HG03159 (cell line): ENCODE results near the gene COL4A4.
"Not testable (repeated sequence)": the region's sequence is repeated elsewhere in the genome, so short reads cannot be mapped to it uniquely, and the experiment has no call there.

Experiments
- ATAC-seq: cut with Tn5 transposase; IDR thresholded peaks from one replicate; pipeline ENCODE4 v1.9.1; 2021; ENCODE audit warnings: mild to moderate bottlenecking, moderate library complexity; ENCODE audit not compliant: unreplicated experiment

COL4A4 gene

GRCh38 chr2:227117852-227118251 is 46.2 kb downstream of the COL4A4 start:
- no peak for ATAC-seq

GRCh38 chr2:227117027-227117426 is 47.0 kb downstream of the COL4A4 start:
- ATAC-seq, result no peak

DNA sequence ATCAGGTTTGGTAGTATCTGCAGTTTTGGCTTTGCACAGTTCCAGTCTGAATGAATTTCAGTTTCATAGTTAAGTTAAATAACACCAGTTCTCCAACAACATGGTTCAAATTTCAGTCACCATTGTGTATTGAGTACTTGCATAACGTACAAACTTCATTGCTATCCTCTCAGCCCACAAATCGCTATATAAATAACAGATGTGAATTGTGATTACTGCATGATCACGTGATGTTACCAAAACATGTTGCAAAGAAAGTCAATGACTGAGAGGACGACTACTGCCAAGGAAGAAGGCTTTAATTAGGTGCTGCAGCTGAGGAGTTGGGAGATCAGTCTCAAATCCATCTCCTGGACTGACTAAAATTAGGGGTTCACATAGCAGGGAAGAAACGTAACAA is 48.2 kb downstream of the COL4A4 start:
- no peak for ATAC-seq

DNA sequence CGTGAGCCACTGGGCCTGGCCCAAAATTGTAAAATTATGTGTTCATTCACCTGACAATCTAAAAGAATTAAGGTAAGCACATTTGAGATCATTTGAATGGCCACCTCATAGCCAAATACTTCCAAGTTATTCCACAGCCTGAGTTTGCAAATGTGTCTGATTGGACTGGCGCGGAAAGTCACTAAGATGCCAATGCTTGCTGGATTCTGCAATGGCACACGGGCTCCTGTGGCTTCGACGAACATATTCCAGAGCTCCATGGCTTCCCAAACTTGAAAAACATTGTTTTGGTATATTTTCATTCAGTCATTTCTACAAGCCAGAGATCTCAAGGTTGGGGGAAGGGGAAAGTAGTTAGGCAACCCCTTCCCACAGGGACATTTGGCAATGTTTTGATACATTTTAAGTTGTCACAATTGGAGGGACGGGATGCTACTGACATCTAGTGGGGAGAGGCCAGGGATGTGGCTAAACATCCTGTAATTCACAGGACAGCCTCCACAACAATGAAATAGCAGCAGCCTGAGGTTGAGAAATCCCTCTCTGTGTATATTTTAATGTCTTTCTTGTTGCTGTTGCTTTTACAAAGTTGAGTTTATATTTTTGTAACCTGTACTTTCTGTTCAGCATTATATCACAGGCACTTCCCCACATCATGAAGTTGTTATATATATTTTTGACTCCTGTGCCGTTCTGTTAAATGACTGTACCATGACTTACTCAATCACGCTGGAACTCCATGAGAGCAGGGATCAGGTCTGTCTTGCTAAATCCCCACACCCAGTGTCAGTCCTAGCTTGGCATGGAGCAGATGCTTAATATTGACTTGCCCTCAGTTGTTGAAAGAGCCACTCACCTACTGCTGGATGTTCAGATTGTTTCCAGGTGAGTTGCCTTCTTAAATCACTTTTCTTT is 56.9 kb downstream of the COL4A4 start:
- ATAC-seq, result peak; percentile 83

GRCh38 chr2:227103583-227103982 is 60.4 kb downstream of the COL4A4 start:
- ATAC-seq, result no peak

GRCh38 chr2:227099340-227099739 is 64.7 kb downstream of the COL4A4 start:
- no peak for ATAC-seq

GRCh38 chr2:227098162-227098515 is 65.9 kb downstream of the COL4A4 start:
- ATAC-seq, result no peak

DNA sequence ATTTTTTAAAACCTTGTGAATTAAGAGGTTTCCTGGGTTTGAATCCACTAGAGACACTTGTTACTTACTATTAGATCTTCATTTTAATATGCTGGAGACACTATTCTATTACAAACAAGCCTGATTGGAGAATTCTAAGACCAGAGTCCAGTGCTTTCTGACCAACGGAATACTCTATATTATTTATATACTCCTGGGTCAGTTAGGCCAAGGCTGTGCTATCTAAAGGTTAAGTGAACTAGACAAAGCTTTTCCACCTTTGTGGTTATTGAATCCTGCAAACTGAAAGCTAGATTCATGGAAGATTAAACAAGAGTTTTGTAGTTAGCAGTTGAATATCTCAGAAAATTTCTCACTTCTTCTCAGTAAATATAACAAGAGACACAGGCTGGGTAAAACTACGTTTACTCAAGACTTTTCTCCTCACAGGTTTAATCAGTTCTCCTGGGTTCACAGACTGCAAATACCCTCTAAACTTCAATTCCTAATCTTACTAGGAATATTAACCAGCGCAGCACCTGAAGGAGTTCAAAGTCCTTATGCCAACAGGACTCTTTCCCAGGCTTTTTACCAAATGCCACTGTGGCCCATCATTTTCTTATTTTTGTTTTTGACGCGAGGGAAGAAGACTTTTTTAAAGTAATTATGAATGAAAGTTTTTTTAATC is 66.4 kb downstream of the COL4A4 start:
- no peak for ATAC-seq

DNA sequence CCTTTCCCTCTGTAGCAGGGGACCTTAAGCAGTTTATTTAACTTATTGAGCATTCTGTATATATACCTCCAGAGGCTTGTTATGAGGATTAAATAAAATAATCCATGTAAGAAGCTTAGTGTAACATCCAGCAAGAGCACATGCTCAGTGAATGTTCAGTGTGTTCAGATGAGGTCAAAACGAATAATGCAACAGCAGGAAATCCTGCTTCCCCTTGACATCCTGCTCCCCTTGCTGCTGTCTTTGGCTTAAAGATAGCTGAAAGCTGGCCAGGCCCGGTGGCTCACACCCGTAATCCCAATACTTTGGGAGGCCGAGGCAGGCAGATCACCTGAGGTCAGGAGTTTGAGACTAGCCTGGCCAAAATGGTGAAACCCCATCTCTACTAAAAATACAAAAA is 68.7 kb downstream of the COL4A4 start:
- ATAC-seq, result no peak

DNA sequence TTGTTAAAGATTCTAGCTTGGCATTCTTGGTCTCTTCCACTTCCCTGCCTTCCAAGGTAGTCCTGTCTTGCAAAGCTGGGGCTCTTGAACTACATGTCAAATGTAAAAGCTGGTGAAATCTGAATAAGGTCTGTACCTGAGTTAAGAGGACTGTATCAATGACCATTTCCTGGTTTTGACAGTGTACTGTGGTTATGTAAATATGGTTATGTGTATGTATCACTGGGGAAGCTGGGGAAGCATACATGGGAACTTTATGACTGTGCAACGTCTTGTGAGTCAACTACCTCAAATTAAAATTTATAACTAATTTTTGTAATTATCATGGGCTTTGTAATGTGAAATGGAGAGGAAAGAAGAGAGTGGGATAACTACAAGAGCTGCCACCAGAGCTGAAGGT is 81.7 kb downstream of the COL4A4 start:
- ATAC-seq, result peak; percentile 97

DNA sequence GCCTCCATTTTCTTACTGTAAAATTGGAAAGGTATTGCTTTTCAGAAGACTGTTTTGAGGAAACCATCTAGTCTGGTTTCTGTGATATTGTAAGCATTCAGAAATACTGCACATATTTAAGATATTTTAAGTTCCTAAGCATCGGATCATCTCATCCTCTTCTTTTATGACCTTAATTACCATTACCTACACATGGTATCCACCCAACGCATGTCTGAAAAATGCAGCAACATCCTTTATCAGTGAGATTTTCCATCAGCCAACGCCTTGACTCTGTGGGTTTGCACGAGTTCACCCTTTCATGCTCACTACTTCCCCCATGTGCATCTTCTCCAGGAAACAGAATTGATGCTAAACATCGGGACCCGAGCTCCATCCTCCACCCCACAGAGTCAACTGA is 84.3 kb downstream of the COL4A4 start:
- ATAC-seq, result no peak

DNA sequence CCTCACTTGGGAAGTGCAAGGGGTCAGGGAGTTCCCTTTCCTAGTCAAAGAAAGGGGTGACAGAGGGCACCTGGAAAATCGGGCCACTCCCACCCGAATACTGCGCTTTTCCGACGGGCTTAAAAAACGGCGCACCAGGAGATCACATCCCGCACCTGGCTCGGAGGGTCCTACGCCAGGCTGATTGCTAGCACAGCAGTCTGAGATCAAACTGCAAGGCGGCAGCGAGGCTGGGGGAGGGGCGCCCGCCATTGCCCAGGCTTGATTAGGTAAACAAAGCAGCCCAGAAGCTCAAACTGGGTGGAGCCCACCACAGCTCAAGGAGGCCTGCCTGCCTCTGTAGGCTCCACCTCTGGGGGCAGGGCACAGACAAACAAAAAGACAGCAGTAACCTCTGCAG is 98.9 kb downstream of the COL4A4 start:
- ATAC-seq, result not testable (repeated sequence)

DNA sequence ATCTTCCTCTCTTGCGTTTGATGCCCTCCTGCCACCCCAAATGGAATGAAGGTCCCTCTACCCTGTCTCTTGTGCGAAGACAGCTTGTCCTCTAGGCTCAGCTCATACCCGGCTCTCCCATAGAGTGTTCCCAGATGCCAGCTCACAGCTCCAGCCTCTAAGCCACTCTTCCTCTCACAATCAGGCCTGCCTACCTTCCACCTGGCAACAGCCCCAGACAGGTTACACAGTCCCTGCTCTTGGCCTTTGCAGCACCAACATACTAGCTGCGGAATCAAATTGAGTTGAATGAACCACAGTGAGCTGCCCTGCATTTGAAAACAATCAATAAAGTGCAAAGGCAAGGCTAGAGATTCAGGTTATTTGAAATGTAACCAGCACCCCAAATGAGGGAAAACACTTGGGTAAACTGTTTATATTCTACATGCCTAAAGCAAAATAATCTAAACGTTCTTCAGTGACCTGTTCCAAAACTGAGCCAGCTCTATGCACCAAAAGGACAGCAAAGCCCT is 105.1 kb downstream of the COL4A4 start:
- ATAC-seq, result no peak

- no peak for ATAC-seq
Measured at GRCh38 chr2:227057743-227058447, 106.1 kb downstream of the COL4A4 start.

DNA sequence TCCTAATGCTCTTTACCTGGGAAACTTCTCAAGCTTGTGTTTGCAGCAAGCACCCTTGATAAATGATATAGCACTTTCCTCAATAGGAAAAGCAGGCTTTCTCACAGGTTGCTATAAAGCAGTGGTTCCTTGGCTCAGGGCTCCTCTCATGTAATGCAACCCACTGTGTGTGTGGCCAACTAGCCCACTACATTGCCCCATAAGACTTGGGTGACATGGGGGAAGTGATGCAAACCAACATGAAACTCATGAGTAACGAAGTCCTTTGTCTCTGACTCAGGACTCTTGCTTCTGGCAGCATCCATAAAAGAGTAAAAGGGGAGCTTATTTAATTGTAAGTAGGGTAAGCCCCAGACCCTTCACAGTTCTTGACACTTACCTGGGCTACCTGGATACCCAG is 106.9 kb downstream of the COL4A4 start:
- no peak for ATAC-seq

GRCh38 chr2:227054006-227054405 is 110.0 kb downstream of the COL4A4 start:
- ATAC-seq, result no peak

DNA sequence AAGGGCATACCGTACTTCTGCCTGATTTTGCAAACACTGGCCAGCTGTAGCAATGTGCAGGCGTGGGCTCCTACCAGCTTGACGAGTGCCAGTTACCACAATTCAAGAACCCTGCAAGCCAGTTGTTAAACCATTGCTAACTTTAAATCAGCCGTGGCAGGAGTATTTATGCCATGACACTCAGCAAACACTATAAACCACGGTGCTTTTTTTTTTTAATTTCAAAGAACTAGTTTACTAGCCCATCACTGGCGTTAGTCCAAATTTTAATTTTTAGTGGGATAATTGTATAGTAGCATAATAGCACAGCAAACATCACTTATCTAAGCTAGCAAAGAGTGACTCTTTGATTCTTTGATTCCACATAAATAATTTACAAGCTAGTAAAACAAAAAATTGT is 111.1 kb downstream of the COL4A4 start:
- no peak for ATAC-seq

DNA sequence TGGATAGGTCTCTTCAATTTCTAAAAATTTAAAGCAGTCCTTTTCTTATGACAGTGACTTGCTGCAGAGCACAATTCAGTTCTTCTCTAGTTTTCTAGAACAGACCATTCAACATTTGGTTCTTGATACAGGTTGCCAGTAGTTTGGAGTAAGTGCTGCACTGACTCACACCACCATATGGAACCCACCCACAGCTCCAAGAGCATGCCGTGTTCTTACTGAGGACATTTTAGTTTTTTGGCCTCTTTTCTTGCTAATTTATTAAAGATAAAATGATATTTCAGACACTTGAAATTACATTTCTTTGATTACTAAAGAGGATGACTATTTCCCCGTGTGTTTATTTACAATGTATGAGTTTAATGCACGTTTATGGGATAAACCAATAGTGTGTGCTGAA is 120.0 kb downstream of the COL4A4 start:
- no peak for ATAC-seq

- ATAC-seq, result no peak
Measured at GRCh38 chr2:227038550-227039189, 125.3 kb downstream of the COL4A4 start.

DNA sequence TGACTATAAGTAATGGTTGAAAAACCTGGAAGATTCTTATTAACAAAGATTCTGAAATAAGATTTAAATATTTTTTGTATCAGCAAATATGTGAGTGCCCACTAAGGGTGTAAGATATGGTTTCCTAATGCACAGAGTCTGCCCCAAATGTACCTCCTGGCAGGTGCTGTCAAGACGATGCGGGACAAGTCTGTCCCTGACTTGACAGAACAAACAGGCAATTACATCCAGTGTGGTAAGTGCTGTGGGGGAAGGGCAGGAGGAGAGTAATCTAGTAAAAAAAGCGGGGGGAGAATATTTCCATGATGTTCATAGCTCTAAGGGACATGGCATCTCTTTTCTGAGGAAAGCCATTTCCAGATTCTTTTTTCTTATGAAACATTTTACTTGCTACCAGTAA is 127.5 kb downstream of the COL4A4 start:
- no peak for ATAC-seq

GRCh38 chr2:227035711-227036367 is 128.2 kb downstream of the COL4A4 start:
- ATAC-seq, result no peak
